Measurements from ENCODE around the gene GRAMD1A.
"Not testable (repeated sequence)": the region's sequence is repeated elsewhere in the genome, so short reads cannot be mapped to it uniquely, and the experiment has no call there.

GRAMD1A gene

DNA sequence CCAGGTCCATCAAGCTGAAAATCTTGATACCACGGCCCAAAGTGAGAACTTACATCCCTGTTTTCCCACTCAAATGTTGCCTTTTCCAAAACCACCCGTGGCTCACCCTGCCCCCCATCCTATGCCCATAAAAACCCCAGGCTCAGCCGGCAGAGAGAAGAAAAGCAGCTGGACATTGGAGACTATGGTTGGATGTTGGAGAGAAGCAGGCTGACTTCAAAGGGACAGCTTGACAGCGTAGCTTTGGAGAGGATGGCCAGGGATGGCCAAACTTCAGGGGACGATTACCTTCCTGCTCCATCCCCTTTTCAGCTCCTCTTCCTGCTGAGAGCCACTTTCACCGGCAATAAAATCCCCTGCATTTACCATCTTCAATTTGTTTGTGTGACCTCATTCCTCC is 32.6 kb upstream of the GRAMD1A start:
- peaks cover 3% of the 10 kb centered on the region; the same call in 1 of the 2 replicates for H3K9me3 ChIP-seq (ENCODE audit: control insufficient read depth, insufficient read depth, low read length)
- H3K4me1 ChIP-seq (ENCODE audit: insufficient read depth, low read length): peaks cover 3% of the 10 kb centered on the region; the same call in 1 of the 2 replicates
- H3K36me3 ChIP-seq (ENCODE audit: insufficient read depth, low read length): no peaks in the 10 kb centered on the region; the same call in 1 of the 2 replicates
- H3K9ac ChIP-seq (ENCODE audit: low read depth, low read length): no peak overlapping the region

GRCh38 chr19:34969721-34970120 is 30.4 kb upstream of the GRAMD1A start:
- no peak overlapping the region for H3K9ac ChIP-seq (ENCODE audit: low read depth, low read length)
- H3K9me3 ChIP-seq (ENCODE audit: control insufficient read depth, insufficient read depth, low read length): peaks cover 3% of the 10 kb centered on the region; the same call in 1 of the 2 replicates

DNA sequence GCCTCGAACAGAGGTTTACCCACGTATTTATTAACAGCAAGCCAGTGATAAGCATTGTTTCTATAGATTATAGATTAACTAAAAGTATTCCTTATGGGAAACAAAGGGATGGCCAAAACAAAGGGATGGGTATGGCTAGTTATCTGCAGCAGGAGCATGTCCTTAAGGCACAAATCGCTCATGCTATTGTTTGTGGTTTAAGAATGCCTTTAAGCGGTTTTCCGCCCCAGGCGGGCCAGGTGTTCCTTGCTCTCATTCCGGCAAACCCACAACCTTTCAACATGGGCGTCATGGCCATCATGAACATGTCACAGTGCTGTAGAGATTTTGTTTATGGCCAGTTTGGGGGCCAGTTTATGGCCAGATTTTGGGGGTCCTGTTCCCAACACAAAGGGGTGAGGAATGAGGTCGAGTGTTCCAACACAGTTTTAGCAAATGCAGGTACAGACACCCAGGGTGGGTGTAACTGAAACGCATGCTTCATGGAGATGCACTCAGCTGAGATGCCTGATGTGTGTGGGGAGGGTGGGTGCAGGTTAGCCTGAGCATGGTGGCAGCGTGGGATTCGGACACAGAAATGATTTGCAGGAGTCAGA is 29.8 kb upstream of the GRAMD1A start:
- not testable (repeated sequence) for H3K36me3 ChIP-seq (ENCODE audit: insufficient read depth, low read length); H3K4me1 ChIP-seq (ENCODE audit: insufficient read depth, low read length); H3K9me3 ChIP-seq (ENCODE audit: control insufficient read depth, insufficient read depth, low read length); H3K9ac ChIP-seq (ENCODE audit: low read depth, low read length)

More at GRCh38 chr19:34969721-34970120, 30.4 kb upstream of the GRAMD1A start:
- no peaks in the 10 kb centered on the region for H3K4me1 ChIP-seq (ENCODE audit: insufficient read depth, low read length)
- H3K36me3 ChIP-seq (ENCODE audit: insufficient read depth, low read length): no peaks in the 10 kb centered on the region; the same call in 1 of the 2 replicates

DNA sequence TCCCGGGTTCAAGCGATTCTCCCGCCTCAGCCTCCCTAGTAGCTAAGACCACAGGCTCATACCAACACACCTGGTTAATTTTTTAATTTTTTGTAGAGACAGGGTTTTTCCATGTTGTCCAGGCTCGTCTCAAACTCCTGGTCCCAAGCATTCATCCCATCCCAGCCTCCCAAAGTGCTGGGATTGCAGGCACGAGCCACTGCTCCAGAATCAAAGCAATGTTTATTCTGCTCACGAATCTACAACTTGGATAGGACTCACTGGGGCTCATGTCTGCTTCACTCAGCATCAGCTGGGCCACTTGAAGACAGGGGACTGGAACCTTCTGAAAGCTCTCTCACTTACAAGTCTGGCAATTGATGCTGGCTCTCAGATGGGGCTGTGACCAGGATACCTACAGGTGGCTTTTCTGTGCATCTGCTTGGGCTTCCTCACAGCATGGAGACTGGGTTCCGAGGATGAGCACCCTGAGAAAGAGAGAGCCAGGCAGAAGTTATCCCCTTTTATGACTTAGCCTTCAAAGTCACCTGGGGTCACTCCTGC is 27.9 kb upstream of the GRAMD1A start:
- H3K4me1 ChIP-seq (ENCODE audit: insufficient read depth, low read length): no peaks in the 10 kb centered on the region
- H3K36me3 ChIP-seq (ENCODE audit: insufficient read depth, low read length): no peaks in the 10 kb centered on the region
- no peak overlapping the region for H3K9ac ChIP-seq (ENCODE audit: low read depth, low read length)
- peaks cover 3% of the 10 kb centered on the region; the same call in 1 of the 2 replicates for H3K9me3 ChIP-seq (ENCODE audit: control insufficient read depth, insufficient read depth, low read length)

DNA sequence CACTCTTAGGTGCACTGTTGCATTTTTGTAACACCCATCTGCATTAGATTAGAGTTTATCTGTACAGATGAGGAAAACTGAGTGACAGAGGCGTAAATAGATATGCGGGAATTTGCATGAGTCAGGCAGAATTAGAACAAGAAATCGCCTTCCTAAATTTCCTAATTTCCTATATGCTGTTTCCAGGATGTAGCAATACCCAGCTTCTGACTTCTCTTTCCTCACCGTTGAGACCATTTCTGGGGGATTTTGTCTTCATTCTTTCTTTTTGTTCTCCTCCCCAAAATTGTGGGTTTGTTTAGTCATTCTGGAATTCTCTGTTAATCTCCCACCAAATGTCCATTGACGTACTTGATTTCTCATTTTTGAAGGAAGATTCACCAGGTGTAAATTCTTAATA is 25.5 kb upstream of the GRAMD1A start:
- Histone ChIP-seq H3K9me3 (ENCODE audit: control insufficient read depth, insufficient read depth, low read length) (peaks cover 3% of the 10 kb centered on the region; the same call in 1 of the 2 replicates), H3K36me3 (ENCODE audit: insufficient read depth, low read length) (no peaks in the 10 kb centered on the region), H3K9ac (ENCODE audit: low read depth, low read length) (no peak overlapping the region), H3K4me1 (ENCODE audit: insufficient read depth, low read length) (no peaks in the 10 kb centered on the region)

GRCh38 chr19:34975056-34975455 is 25.1 kb upstream of the GRAMD1A start:
- Histone ChIP-seq H3K9me3 (ENCODE audit: control insufficient read depth, insufficient read depth, low read length) (peaks cover 3% of the 10 kb centered on the region; the same call in 1 of the 2 replicates), H3K4me1 (ENCODE audit: insufficient read depth, low read length) (no peaks in the 10 kb centered on the region), H3K36me3 (ENCODE audit: insufficient read depth, low read length) (no peaks in the 10 kb centered on the region), H3K9ac (ENCODE audit: low read depth, low read length) (no peak overlapping the region)

DNA sequence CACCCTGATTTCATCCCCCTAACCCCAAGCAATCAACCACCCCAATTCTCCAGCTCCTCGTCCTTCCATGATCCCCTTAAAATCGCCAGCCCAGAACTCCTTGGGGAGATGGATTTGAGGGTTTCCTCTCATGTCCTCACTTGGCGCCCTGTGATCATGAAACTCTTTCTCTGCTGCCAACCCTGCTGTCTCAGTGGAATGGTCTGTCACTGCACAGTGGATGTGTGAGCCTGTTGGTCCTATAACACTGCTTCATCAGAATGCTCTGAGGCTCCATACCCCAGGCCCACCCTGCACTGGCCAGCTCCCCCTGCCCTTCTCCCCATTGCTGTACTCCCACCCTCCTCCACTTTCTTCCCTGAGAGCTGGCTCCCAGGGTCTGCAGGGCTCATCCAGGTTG is 23.5 kb upstream of the GRAMD1A start:
- Histone ChIP-seq H3K36me3 (ENCODE audit: insufficient read depth, low read length) (no peaks in the 10 kb centered on the region), H3K9ac (ENCODE audit: low read depth, low read length) (no peak overlapping the region), H3K4me1 (ENCODE audit: insufficient read depth, low read length) (no peaks in the 10 kb centered on the region), H3K9me3 (ENCODE audit: control insufficient read depth, insufficient read depth, low read length) (no peaks in the 10 kb centered on the region)

- no peak overlapping the region for H3K9ac ChIP-seq (ENCODE audit: low read depth, low read length)
- no peaks in the 10 kb centered on the region for H3K4me1 ChIP-seq (ENCODE audit: insufficient read depth, low read length)
- H3K9me3 ChIP-seq (ENCODE audit: control insufficient read depth, insufficient read depth, low read length): no peaks in the 10 kb centered on the region
- no peaks in the 10 kb centered on the region for H3K36me3 ChIP-seq (ENCODE audit: insufficient read depth, low read length)
Observed at GRCh38 chr19:34979819-34980640, 20.1 kb upstream of the GRAMD1A start.

GRCh38 chr19:34982275-34982674 is 17.8 kb upstream of the GRAMD1A start:
- Histone ChIP-seq H3K9me3 (ENCODE audit: control insufficient read depth, insufficient read depth, low read length) (no peaks in the 10 kb centered on the region), H3K9ac (ENCODE audit: low read depth, low read length) (no peak overlapping the region), H3K36me3 (ENCODE audit: insufficient read depth, low read length) (no peaks in the 10 kb centered on the region), H3K4me1 (ENCODE audit: insufficient read depth, low read length) (peaks cover 4% of the 10 kb centered on the region; the same call in 1 of the 2 replicates)

DNA sequence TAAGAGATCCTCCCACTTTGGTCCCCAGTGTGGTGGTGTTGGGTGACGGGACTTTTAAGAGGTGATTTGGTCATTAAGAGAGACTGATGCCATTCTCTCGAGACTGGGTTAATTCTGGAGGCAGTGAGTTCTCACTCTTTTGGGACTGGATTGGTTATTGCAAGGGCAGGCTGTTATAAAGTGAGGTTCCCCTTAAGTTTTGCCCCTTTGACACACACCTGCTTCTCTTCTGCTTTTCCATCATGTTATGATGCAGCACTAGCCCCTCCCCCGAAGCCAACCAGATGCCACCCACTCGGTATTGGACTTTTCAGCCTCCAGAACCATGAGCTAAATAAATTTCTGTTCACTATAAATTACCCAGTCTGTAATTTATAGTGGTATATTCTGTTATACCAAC is 16.3 kb upstream of the GRAMD1A start:
- no peak overlapping the region for H3K9ac ChIP-seq (ENCODE audit: low read depth, low read length)
- no peaks in the 10 kb centered on the region for H3K36me3 ChIP-seq (ENCODE audit: insufficient read depth, low read length)
- peaks cover 4% of the 10 kb centered on the region; the same call in 1 of the 2 replicates for H3K4me1 ChIP-seq (ENCODE audit: insufficient read depth, low read length)
- H3K9me3 ChIP-seq (ENCODE audit: control insufficient read depth, insufficient read depth, low read length): no peaks in the 10 kb centered on the region

DNA sequence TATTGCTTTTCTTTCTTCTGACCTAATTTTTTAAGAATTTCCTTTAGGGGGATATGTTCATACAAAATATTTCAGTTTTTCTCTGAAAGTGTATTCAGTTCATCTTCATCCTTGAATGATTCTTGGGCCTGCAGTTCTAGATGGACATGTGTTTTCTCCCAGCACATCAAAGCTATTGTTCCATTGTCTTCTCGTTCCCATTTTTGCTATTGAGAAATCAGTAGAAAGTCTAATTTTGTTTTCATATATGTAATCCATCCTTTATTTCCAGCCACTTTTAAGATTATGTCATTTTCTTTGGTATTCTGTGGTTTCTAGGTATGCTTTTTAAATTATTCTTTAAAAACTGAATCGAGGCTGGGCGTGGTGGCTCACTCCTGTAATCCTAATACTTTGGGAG is 15.8 kb upstream of the GRAMD1A start:
- H3K4me1 ChIP-seq (ENCODE audit: insufficient read depth, low read length): peaks cover 4% of the 10 kb centered on the region; the same call in 1 of the 2 replicates
- H3K36me3 ChIP-seq (ENCODE audit: insufficient read depth, low read length): no peaks in the 10 kb centered on the region
- H3K9ac ChIP-seq (ENCODE audit: low read depth, low read length): no peak overlapping the region
- no peaks in the 10 kb centered on the region for H3K9me3 ChIP-seq (ENCODE audit: control insufficient read depth, insufficient read depth, low read length)

DNA sequence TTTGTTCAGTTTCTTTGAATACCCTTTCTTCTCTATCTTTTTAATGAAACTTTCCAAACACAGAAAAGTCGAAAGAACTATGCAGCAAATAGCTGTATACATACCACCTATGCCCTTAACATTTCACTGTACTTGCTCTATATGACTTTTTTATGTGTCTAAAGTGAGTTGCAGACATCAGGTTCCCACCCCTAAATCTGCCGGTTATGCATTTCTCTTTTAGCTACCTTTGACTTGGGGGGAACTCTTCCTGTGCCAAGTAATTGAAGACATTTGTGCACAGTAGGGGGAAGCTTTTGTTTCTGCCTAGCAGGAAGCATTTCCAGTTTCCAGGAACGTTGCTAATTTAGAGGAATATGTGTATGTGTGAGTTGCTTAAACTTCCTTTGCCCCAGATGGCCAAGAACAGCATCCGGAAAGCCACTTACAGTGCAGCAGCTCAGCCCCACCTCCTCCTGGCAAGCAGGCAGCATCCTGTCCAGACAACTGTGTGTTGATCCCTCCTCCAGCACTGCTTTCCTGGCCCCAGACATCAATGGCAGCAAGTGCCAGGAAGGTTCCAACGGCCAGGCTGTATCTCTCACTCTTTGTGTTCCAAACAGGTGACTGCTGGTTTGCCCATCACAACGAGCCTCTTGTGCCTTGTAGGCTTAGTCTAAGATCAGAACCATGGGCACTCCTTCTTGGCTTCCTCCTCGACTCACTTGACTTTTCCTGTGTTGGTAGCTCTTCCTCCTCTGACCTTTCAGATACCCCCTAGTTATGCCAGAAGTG is 14.7 kb upstream of the GRAMD1A start:
- H3K9me3 ChIP-seq (ENCODE audit: control insufficient read depth, insufficient read depth, low read length): no peaks in the 10 kb centered on the region
- H3K9ac ChIP-seq (ENCODE audit: low read depth, low read length): no peak overlapping the region
- no peaks in the 10 kb centered on the region for H3K36me3 ChIP-seq (ENCODE audit: insufficient read depth, low read length)
- peaks cover 4% of the 10 kb centered on the region; the same call in 1 of the 2 replicates for H3K4me1 ChIP-seq (ENCODE audit: insufficient read depth, low read length)

GRCh38 chr19:34988119-34988518 is 12.0 kb upstream of the GRAMD1A start:
- Histone ChIP-seq H3K4me1 (ENCODE audit: insufficient read depth, low read length) (peaks cover 4% of the 10 kb centered on the region; the same call in 1 of the 2 replicates), H3K9ac (ENCODE audit: low read depth, low read length) (no peak overlapping the region), H3K9me3 (ENCODE audit: control insufficient read depth, insufficient read depth, low read length) (no peaks in the 10 kb centered on the region), H3K36me3 (ENCODE audit: insufficient read depth, low read length) (no peaks in the 10 kb centered on the region)

- H3K9me3 ChIP-seq (ENCODE audit: control insufficient read depth, insufficient read depth, low read length): no peaks in the 10 kb centered on the region
- no peaks in the 10 kb centered on the region for H3K36me3 ChIP-seq (ENCODE audit: insufficient read depth, low read length)
- H3K9ac ChIP-seq (ENCODE audit: low read depth, low read length): no peak overlapping the region
- peaks cover 4% of the 10 kb centered on the region; the same call in 1 of the 2 replicates for H3K4me1 ChIP-seq (ENCODE audit: insufficient read depth, low read length)
Observed at GRCh38 chr19:34989298-34989697, 10.8 kb upstream of the GRAMD1A start.

Measured in ES-I3 (cell line).